ENCODE results near the gene TMEM87B. TPM values are rescaled to one million over a fixed set of nuclear protein-coding genes. Genes with fewer than 3 reads are reported as not detected.
"Not testable (repeated sequence)": the region's sequence is repeated elsewhere in the genome, so short reads cannot be mapped to it uniquely, and the experiment has no call there.

Gene TMEM87B
- total RNA-seq, 1 donor = 40.2 TPM

- H3K4me3 ChIP-seq (ENCODE audit: low read depth, low read length) = no peak overlapping the region
- no peak for TF ChIP-seq CTCF (IDR thresholded peaks at IDR 0.05; ENCODE audit: insufficient read depth, low read length)
- no peak for DNase-seq (ENCODE audit: low read depth)
Observed at GRCh38 chr2:112134120-112134519, 79.1 kb downstream of the TMEM87B start.

- no peak overlapping the region for H3K4me3 ChIP-seq (ENCODE audit: low read depth, low read length)
- TF ChIP-seq CTCF (IDR thresholded peaks at IDR 0.05; ENCODE audit: insufficient read depth, low read length) = no peak
- no peak for DNase-seq (ENCODE audit: low read depth)
Observed at GRCh38 chr2:112136096-112136495, 81.0 kb downstream of the TMEM87B start.

- no peak for TF ChIP-seq CTCF (IDR thresholded peaks at IDR 0.05; ENCODE audit: insufficient read depth, low read length)
- DNase-seq (ENCODE audit: low read depth) = peak; percentile 17
Observed at GRCh38 chr2:112137516-112138158, 82.6 kb downstream of the TMEM87B start.

GRCh38 chr2:112138159-112139032 is 83.3 kb downstream of the TMEM87B start, which contains the start of gene FBLN7:
Gene FBLN7 (plus strand): TSS chr2:112138385. CDS start chr2:112138656, 271 bp downstream.
- DNase-seq (ENCODE audit: low read depth) = no peak
- H3K4me3 ChIP-seq (ENCODE audit: low read depth, low read length) = peak within 1 kb of the TSS; percentile 67
- TF ChIP-seq CTCF (IDR thresholded peaks at IDR 0.05; ENCODE audit: insufficient read depth, low read length) = no peak

More at GRCh38 chr2:112137516-112138158, 82.6 kb downstream of the TMEM87B start:
- H3K4me3 ChIP-seq (ENCODE audit: low read depth, low read length) = peak overlapping the region; percentile 67

GRCh38 chr2:112139033-112139614 is 84.1 kb downstream of the TMEM87B start:
- DNase-seq (ENCODE audit: low read depth) = not testable (repeated sequence)
- peak overlapping the region; percentile 31 for H3K4me3 ChIP-seq (ENCODE audit: low read depth, low read length)

- not testable (repeated sequence) for DNase-seq (ENCODE audit: low read depth)
- H3K4me3 ChIP-seq (ENCODE audit: low read depth, low read length) = peak overlapping the region; percentile 25
Observed at GRCh38 chr2:112139661-112140204, 84.7 kb downstream of the TMEM87B start.

GRCh38 chr2:112140205-112140802 is 85.2 kb downstream of the TMEM87B start:
- peak overlapping the region; percentile 31 for H3K4me3 ChIP-seq (ENCODE audit: low read depth, low read length)
- TF ChIP-seq CTCF (IDR thresholded peaks at IDR 0.05; ENCODE audit: insufficient read depth, low read length) = no peak
- DNase-seq (ENCODE audit: low read depth) = no peak
